HEK293 (cell line): Measurements from ENCODE around the gene EXOC2.

Experiments
- CTCF ChIA-PET: fragments of 350-600 bp; formaldehyde crosslinking; extraction: SDS; loops from one replicate; lab custom pipeline; 2021; ENCODE audit warnings: antibody characterized with exemption; lab: Yijun Ruan, JAX
- POLR2A ChIA-PET: fragments of 300-600 bp; formaldehyde crosslinking; extraction: SDS; loops from one replicate; lab custom pipeline; 2020; ENCODE audit warnings: antibody characterized with exemption, inconsistent platforms; lab: Yijun Ruan, JAX
- H3K27ac ChIP-seq: fragments of 200-500 bp; sonication (Bioruptor generic); 2 replicates; pipeline ENCODE4 v1.5.1; 2014; ENCODE audit warnings: low read depth, low read length, control low read depth, inconsistent platforms; ENCODE audit errors: extremely low read depth
- H3K36me3 ChIP-seq, 2 experiments: fragments of 200-500 bp in 1 of 2; sonication (Bioruptor generic) in 1 of 2; 1 replicate in 1 of 2; 2 replicates in 1 of 2; pipeline ENCODE4 v1.5.1; 2014 to 2017; ENCODE audit warnings: inconsistent platforms in 2 of 2, low read length in 2 of 2; ENCODE audit not compliant: control insufficient read depth in 2 of 2, insufficient read depth in 1 of 2
- H3K4me1 ChIP-seq: fragments of 200-500 bp; sonication (Bioruptor generic); 2 replicates; pipeline ENCODE4 v1.5.1; 2014; ENCODE audit warnings: mild to moderate bottlenecking, low read length, inconsistent platforms; ENCODE audit not compliant: control insufficient read depth, insufficient read depth
- H3K4me3 ChIP-seq: 2 replicates; pipeline ENCODE4 v1.5.1; 2011; ENCODE audit warnings: low read depth, mild to moderate bottlenecking, control low read depth, low read length, moderate library complexity
- H3K9me3 ChIP-seq: fragments of 200-500 bp; sonication (Bioruptor generic); 2 replicates; pipeline ENCODE4 v1.5.1; 2014; ENCODE audit warnings: low read depth, low read length, inconsistent platforms; ENCODE audit not compliant: control insufficient read depth, insufficient read depth
- GLIS1 ChIP-seq: fragments of 450-650 bp; formaldehyde crosslinking; IDR thresholded peaks from 2 replicates; pipeline ENCODE4 v1.5.1; 2016; ENCODE audit warnings: missing biosample characterization, missing genetic modification characterization
- KLF7 ChIP-seq: fragments of 450-650 bp; formaldehyde crosslinking; IDR thresholded peaks from 2 replicates; pipeline ENCODE4 v1.5.1; 2016; ENCODE audit warnings: missing biosample characterization, missing genetic modification characterization, borderline replicate concordance
- PRDM2 ChIP-seq: fragments of 450-650 bp; formaldehyde crosslinking; IDR thresholded peaks from 2 replicates; pipeline ENCODE4 v1.5.1; 2016; ENCODE audit warnings: missing biosample characterization, missing genetic modification characterization, borderline replicate concordance
- REST ChIP-seq: fragments of 450-650 bp; formaldehyde crosslinking; IDR thresholded peaks from 2 replicates; pipeline ENCODE4 v1.5.1; 2016; ENCODE audit warnings: missing biosample characterization, missing genetic modification characterization
- SCRT1 ChIP-seq: fragments of 450-650 bp; formaldehyde crosslinking; IDR thresholded peaks from 2 replicates; pipeline ENCODE4 v1.5.1; 2016; ENCODE audit warnings: missing biosample characterization, missing genetic modification characterization, borderline replicate concordance
- ZNF10 ChIP-seq: fragments of 450-650 bp; formaldehyde crosslinking; IDR thresholded peaks from 2 replicates; pipeline ENCODE4 v1.5.1; 2017; ENCODE audit warnings: missing biosample characterization, missing genetic modification characterization
- ZNF18 ChIP-seq: fragments of 450-650 bp; formaldehyde crosslinking; IDR thresholded peaks from 2 replicates; pipeline ENCODE4 v1.5.1; 2016; ENCODE audit warnings: missing biosample characterization, missing genetic modification characterization
- ZNF2 ChIP-seq: fragments of 450-650 bp; formaldehyde crosslinking; IDR thresholded peaks from 2 replicates; pipeline ENCODE4 v1.5.1; 2016; ENCODE audit warnings: missing biosample characterization, missing genetic modification characterization
- ZNF211 ChIP-seq: fragments of 450-650 bp; formaldehyde crosslinking; IDR thresholded peaks from 2 replicates; pipeline ENCODE4 v1.5.1; 2016; ENCODE audit warnings: low read depth, missing biosample characterization, missing genetic modification characterization
- ZNF223 ChIP-seq: fragments of 450-650 bp; formaldehyde crosslinking; IDR thresholded peaks from 2 replicates; pipeline ENCODE4 v1.5.1; 2016; ENCODE audit warnings: missing biosample characterization, missing genetic modification characterization
- ZNF561 ChIP-seq: fragments of 450-650 bp; IDR thresholded peaks from 2 replicates; pipeline ENCODE4 v1.5.1; 2018; ENCODE audit warnings: missing biosample characterization, missing genetic modification characterization, borderline replicate concordance
- ZNF571 ChIP-seq: fragments of 450-650 bp; formaldehyde crosslinking; IDR thresholded peaks from 2 replicates; pipeline ENCODE4 v1.5.0; 2017; ENCODE audit warnings: missing biosample characterization, missing genetic modification characterization
- ZNF600 ChIP-seq: fragments of 450-650 bp; formaldehyde crosslinking; IDR thresholded peaks from 2 replicates; pipeline ENCODE4 v1.5.1; 2016; ENCODE audit warnings: missing biosample characterization, missing genetic modification characterization
- ZSCAN18 ChIP-seq: fragments of 450-650 bp; formaldehyde crosslinking; IDR thresholded peaks from 2 replicates; pipeline ENCODE4 v1.5.1; 2016; ENCODE audit warnings: missing biosample characterization, missing genetic modification characterization
- TF ChIP-seq, protein P1 (sequence below): fragments of 450-650 bp; formaldehyde crosslinking; IDR thresholded peaks from 2 replicates; pipeline ENCODE4 v1.5.1; 2017; ENCODE audit warnings: missing biosample characterization, missing genetic modification characterization

Gene EXOC2

GRCh38 chr6:511488-512137, 181.3 kb downstream of the EXOC2 start (continued):
- no peak for TF ChIP-seq PRDM2 (tag by site-specific recombination)
- no peak for TF ChIP-seq ZNF223 (tag by site-specific recombination)
- TF ChIP-seq ZNF2 (tag by site-specific recombination) = no peak
- TF ChIP-seq KLF7 (tag by site-specific recombination) = no peak
- no peak for TF ChIP-seq REST (tag by site-specific recombination)
- no peak for TF ChIP-seq ZNF561 (tag by site-specific recombination)
- no peak for TF ChIP-seq SCRT1
- TF ChIP-seq ZSCAN18 (tag by site-specific recombination) = no peak
- no peak for TF ChIP-seq ZNF571 (tag by site-specific recombination)
- TF ChIP-seq ZNF10 = no peak
- TF ChIP-seq, protein P1, sequence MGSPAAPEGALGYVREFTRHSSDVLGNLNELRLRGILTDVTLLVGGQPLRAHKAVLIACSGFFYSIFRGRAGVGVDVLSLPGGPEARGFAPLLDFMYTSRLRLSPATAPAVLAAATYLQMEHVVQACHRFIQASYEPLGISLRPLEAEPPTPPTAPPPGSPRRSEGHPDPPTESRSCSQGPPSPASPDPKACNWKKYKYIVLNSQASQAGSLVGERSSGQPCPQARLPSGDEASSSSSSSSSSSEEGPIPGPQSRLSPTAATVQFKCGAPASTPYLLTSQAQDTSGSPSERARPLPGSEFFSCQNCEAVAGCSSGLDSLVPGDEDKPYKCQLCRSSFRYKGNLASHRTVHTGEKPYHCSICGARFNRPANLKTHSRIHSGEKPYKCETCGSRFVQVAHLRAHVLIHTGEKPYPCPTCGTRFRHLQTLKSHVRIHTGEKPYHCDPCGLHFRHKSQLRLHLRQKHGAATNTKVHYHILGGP (tag by site-specific recombination) = no peak
- TF ChIP-seq GLIS1 (tag by site-specific recombination) = no peak

DNA sequence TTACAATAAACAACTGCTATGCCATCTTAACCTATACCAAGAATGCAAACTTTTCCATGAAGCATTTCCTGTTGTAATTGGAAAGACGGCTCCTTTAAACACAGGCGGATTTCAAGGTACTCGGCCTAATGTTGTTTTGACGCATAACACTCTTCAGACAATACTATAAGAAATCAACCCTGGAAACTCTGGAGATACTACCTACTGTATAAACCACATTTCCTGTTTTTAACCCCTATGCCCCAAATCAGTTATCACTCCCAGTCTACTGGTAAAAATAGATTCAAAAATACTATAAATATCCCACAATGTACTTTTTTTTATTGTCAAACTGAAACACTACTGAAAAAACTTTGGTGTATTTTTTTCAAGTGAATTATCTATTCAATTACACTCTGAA, 183.3 kb downstream of the EXOC2 start:
- peaks cover 0 to 7% of the 10 kb centered on the region in 2 experiments; a peak in 1 of 3 replicates for H3K36me3 ChIP-seq
- ChIA-PET POLR2A (no interaction called here), CTCF (interaction anchor here (0.6 kb wide), 1 partner anchor 518 kb away, joined by 3 read pairs; no protein-coding TSS in a partner anchor)
- H3K4me3 ChIP-seq = no peak overlapping the region
- TF ChIP-seq ZNF600 (no peak), ZNF211 (tag by site-specific recombination) (no peak), ZNF18 (no peak)
- no peak overlapping the region for H3K27ac ChIP-seq
- no peaks in the 10 kb centered on the region for H3K4me1 ChIP-seq
- H3K9me3 ChIP-seq = no peaks in the 10 kb centered on the region
